ENCODE results near the gene TADA2A.
"Not testable (repeated sequence)": the region's sequence is repeated elsewhere in the genome, so short reads cannot be mapped to it uniquely, and the experiment has no call there.

The TADA2A gene

GRCh38 chr17:37399265-37399803 is 7.4 kb upstream of the TADA2A start:
- no peak for DNase-seq (ENCODE audit: low read depth in 2 of 2)

- DNase-seq (ENCODE audit: low read depth in 2 of 2) = no peak
These were observed 6.2 kb upstream of the TADA2A start for GRCh38 chr17:37400505-37400904.

DNA sequence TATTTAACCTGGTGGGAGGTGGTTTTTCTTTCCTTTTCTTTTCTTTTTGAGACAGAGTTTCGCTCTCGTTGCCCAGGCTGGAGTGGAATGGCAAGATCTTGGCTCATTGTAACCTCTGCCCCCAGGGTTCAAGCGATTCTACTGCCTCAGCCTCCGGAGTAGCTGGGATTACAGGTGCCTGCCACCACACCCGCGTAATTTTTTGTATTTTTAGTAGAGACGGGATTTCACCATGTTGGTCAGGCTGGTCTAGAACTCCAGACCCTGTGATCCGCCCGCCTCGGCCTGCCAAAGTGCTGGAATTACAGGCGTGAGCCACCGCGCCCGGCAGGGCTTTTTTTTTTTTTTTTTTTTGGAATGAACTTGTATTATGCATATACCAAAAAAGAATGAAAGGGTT is 1.2 kb upstream of the TADA2A start:
- DNase-seq (ENCODE audit: low read depth in 2 of 2) = not testable (repeated sequence)

GRCh38 chr17:37405955-37406634 is 591 bp upstream of the TADA2A start:
- DNase-seq (ENCODE audit: low read depth in 2 of 2) = no peak

DNA sequence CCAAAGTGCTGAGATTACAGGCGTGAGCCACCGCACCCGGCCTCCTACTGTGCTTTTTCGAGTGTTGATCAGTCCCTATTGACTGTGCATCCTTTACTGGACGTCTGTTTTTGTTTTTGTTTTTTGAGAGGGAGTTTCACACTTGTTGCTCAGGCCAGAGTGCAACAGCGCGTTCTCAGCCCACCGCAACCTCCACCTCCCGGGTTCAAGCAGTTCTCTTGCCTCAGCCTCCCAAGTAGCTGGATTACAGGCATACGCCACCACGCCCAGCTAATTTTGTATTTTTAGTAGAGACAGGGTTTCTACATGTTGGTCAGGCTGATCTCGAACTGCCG is 1.4 kb downstream of the TADA2A start:
- DNase-seq (ENCODE audit: low read depth in 2 of 2) = not testable (repeated sequence)

DNA sequence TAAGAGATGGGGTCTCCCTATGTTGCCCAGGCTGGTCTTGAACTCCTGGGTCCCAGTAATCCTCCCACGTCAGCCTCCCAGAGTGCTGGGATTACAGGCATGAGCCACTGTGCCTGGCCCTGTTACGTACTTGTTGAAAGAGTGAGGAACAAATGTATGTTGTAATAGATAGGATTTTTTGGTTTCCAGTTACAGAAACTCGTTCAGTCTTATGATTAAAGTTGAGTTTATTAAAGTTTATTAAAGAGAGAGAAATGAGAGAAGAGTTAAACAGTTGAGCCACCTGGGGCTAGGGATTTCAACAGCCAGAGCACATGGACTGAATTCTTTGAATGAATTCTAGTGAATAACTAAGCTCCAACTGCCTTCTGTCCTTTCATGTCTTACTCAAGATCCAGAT is 3.7 kb downstream of the TADA2A start:
- no peak for DNase-seq (ENCODE audit: low read depth in 2 of 2)

- DNase-seq (ENCODE audit: low read depth in 2 of 2) = no peak
These were observed 7.3 kb downstream of the TADA2A start for GRCh38 chr17:37413875-37414519.

- DNase-seq (ENCODE audit: low read depth in 2 of 2) = no peak
These were observed 11.2 kb downstream of the TADA2A start for GRCh38 chr17:37417852-37418251.

- no peak for DNase-seq (ENCODE audit: low read depth in 2 of 2)
These were observed 16.4 kb downstream of the TADA2A start for GRCh38 chr17:37422971-37423625.

GRCh38 chr17:37425268-37425667 is 18.6 kb downstream of the TADA2A start:
- no peak for DNase-seq (ENCODE audit: low read depth in 2 of 2)

DNA sequence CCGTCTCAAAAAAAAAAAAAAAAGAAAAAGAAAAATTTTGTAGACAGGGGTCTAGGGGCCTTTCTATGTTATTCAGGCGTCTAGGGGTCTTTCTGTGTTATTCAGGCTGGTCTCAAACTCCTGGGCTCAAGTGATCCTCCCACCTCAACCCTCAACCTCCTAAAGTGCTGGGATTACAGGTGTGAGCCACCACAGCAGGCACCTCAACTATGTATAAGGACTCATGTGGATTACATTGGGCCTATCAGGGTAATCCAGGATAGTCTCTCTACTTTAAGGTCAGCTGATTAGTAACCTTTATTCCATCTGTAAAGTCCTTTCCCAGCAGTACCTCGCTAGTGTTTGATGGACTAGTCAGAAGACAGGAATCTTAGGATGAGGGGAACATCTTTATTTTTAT is 22.4 kb downstream of the TADA2A start:
- no peak for DNase-seq (ENCODE audit: low read depth in 2 of 2)

DNA sequence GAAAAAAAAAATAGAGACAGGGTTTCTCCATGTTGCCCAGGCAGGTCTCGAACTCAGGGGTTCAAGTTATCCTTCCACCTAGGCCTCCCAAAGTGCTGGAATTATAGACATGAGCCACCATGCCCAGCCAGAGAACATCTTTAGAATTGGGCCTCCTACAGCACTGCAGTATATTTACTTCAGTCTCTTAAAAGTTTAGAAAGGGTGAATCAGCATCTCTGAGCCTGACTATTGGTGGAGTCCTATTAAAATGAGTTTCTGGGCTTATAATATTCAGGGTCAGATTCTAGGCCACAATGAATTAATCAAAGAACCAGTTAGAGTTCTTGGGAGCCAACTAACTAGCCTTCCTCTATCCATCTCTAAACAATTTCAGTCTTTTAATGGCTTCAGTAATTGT is 22.8 kb downstream of the TADA2A start:
- no peak for DNase-seq (ENCODE audit: low read depth in 2 of 2)

GRCh38 chr17:37430051-37430627 is 23.5 kb downstream of the TADA2A start:
- DNase-seq (ENCODE audit: low read depth in 2 of 2) = no peak

GRCh38 chr17:37432671-37433070 is 26.0 kb downstream of the TADA2A start:
- DNase-seq (ENCODE audit: low read depth in 2 of 2) = no peak

DNA sequence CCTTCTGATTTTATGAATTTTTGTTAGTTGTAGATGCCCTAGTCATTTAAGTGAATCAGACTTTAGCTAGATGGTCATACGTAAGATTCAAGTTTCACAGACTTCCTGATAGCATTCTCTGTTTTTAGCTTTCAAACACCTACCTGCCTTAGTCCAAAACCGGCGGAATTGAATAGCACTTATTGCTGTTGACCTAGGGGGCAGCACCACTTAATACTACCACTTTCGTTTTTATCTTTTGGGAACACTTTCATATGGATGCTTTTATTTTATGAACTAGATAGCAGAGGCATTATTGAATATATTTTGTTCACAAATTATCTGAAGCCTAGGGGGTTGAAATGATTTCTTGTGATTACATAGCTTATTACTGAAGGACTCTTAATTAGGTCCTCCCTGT is 31.5 kb downstream of the TADA2A start:
- DNase-seq (ENCODE audit: low read depth in 2 of 2) = no peak

DNA sequence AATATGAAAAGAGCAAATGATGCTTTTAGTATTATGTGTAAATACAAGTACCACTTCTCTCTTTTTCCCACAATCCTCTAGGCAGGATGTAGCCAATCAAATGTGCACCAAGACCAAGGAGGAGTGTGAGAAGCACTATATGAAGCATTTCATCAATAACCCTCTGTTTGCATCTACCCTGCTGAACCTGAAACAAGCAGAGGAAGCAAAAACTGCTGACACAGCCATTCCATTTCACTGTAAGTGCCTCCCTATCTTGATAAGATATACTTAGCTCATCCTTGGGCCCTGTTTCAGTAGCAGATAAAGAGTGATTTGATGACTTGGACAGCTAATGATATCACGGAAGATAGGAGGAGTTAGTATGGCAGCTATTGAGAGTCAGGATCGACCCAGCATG is 33.7 kb downstream of the TADA2A start:
- DNase-seq (ENCODE audit: low read depth in 2 of 2) = no peak

GRCh38 chr17:37441369-37442014 is 34.8 kb downstream of the TADA2A start:
- not testable (repeated sequence) for DNase-seq (ENCODE audit: low read depth in 2 of 2)

GRCh38 chr17:37446027-37446426 is 39.3 kb downstream of the TADA2A start:
- DNase-seq (ENCODE audit: low read depth in 2 of 2) = no peak

DNA sequence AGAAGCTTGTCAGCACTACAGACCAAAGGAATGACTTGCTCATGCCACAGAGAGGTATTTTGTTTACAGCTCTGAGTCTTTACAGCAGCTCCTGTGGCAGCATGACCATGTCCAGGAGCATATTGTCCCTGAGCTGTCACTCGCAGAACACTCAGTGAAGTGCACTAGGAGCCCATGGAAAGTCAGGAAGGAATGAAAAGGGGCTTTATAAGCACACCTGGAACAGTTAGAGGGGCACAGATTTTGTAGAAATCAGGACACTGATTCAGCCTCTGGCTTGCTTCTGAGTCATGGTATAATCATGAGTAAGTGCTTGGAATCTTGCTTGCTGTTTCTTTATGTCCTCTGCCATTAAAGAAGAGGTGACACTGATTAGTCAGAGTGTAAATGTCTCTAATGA is 41.0 kb downstream of the TADA2A start:
- no peak for DNase-seq (ENCODE audit: low read depth in 2 of 2)

DNA sequence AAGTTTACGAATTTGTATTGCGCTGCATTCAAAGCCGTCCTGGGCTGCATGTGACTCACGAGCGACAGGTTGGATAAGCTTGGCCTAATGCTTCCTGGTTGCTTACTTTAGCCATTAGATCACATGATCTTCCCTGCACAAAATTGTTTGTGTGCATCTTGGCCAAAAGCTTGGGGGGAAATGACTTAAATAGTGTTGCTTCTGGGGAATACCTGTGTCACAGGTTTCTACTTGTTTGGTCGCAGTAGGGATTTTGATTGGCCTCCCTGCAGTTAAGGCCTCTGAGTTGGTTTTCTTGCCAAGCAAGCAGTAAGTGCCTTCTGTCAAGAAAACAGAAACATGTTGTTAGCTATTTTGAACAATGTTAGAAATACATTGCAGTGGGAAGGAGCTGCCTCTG is 43.4 kb downstream of the TADA2A start:
- no peak for DNase-seq (ENCODE audit: low read depth in 2 of 2)

GRCh38 chr17:37457801-37458200 is 51.1 kb downstream of the TADA2A start:
- not testable (repeated sequence) for DNase-seq (ENCODE audit: low read depth in 2 of 2)

GRCh38 chr17:37458805-37459204 is 52.1 kb downstream of the TADA2A start:
- DNase-seq (ENCODE audit: low read depth in 2 of 2) = no peak

All from activated CD8-positive, alpha-beta memory T cell treated with anti-CD3 and anti-CD28 coated beads for 4 hours (primary cell).